HG02884 (cell line): ENCODE data around the gene SELENOP.
"Not testable (repeated sequence)": the region's sequence is repeated elsewhere in the genome, so short reads cannot be mapped to it uniquely, and the experiment has no call there.

ENCODE experiments used
- ATAC-seq: cut with Tn5 transposase; IDR thresholded peaks from one replicate; pipeline ENCODE4 v1.9.1; 2021; ENCODE audit warnings: mild to moderate bottlenecking, moderate library complexity; ENCODE audit not compliant: unreplicated experiment

The SELENOP gene, protein sequence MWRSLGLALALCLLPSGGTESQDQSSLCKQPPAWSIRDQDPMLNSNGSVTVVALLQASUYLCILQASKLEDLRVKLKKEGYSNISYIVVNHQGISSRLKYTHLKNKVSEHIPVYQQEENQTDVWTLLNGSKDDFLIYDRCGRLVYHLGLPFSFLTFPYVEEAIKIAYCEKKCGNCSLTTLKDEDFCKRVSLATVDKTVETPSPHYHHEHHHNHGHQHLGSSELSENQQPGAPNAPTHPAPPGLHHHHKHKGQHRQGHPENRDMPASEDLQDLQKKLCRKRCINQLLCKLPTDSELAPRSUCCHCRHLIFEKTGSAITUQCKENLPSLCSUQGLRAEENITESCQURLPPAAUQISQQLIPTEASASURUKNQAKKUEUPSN

GRCh38 chr5:42811591-42812446 is at the start of gene SELENOP:
Gene SELENOP (minus strand): TSS chr5:42811892. CDS start chr5:42808353, 3,539 bp downstream.
- no peak for ATAC-seq

- ATAC-seq: no peak
Observed at GRCh38 chr5:42858687-42859086, 47.0 kb upstream of the SELENOP start.

- no peak for ATAC-seq
Observed at GRCh38 chr5:42858031-42858643, 46.4 kb upstream of the SELENOP start.

GRCh38 chr5:42855811-42856210 is 44.1 kb upstream of the SELENOP start:
- no peak for ATAC-seq

- ATAC-seq: no peak
Observed at GRCh38 chr5:42855386-42855785, 43.7 kb upstream of the SELENOP start.

DNA sequence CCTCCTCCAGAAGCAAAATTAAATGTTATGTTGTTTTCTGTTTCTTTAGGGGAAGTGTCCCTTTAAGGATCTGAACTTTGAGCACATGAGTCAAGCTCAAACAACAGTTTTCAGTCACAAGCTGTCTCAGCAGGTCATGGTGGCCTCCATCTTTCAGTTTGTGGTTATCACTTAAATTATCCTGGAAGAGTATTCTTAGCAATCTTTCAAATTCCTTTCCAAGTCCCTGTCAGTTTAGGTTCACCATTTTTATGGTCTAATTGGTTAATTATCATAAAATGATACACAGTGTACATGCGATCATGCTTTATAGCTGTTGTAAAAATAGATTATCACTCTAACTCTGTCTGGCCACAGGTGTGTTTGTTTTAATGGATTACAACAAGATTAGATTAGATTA is 43.1 kb upstream of the SELENOP start:
- ATAC-seq: no peak

DNA sequence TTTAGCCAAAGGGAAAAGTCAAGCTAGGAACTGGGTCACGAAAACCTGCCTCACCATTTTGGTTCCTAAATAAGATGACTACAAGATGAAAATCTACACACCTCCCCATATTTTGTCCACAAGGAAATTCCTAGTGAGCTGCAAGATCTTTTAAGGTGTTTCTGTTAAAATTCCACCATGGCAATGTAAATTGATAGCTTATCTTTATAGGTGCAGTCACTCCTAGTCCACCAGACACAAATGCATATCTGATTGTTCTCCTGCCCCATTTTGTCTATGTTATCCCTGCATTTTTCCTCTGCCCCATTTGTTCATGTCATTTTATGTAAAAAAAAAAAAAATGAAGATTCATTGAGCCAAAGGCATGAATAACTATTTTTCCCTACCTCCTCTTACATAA is 41.1 kb upstream of the SELENOP start:
- no peak for ATAC-seq

GRCh38 chr5:42851481-42851880 is 39.8 kb upstream of the SELENOP start:
- ATAC-seq: no peak

DNA sequence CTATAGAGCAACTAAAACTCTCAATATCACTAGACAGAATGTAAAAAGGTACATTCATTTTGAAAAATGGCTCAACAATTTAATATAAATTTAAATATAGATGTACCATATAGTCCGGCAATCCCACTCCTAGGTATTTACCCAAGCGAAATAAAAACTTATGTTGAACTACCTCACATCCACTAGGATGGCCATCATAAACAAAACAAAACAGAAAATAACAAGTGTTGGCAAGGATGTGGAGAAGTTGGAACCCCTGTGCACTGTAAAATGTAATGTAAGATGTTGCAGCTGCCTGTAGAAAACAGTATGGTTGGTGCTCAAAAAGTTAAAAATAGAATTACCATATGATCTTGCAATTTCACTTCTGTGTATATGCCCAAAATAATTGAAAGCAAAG is 36.9 kb upstream of the SELENOP start:
- ATAC-seq: no peak

DNA sequence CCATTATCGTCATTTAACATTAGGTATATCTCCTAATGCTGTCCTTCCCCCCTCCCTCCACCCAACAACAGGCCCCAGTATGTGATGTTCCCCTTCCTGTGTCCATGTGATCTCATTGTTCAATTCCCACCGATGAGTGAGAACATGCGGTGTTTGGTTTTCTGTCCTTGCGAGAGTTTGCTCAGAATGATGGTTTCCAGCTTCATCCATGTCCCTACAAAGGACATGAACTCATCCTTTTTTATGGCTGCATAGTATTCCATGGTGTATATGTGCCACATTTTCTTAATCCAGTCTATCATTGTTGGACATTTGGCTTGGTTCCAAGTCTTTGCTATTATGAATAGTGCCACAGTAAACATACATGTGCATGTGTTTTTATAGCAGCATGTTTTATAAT is 32.7 kb upstream of the SELENOP start:
- not testable (repeated sequence) for ATAC-seq

- no peak for ATAC-seq
Observed at GRCh38 chr5:42843675-42844292, 32.1 kb upstream of the SELENOP start.

GRCh38 chr5:42842921-42843641 is 31.4 kb upstream of the SELENOP start:
- no peak for ATAC-seq

GRCh38 chr5:42840842-42841567 is 29.3 kb upstream of the SELENOP start:
- ATAC-seq: no peak

DNA sequence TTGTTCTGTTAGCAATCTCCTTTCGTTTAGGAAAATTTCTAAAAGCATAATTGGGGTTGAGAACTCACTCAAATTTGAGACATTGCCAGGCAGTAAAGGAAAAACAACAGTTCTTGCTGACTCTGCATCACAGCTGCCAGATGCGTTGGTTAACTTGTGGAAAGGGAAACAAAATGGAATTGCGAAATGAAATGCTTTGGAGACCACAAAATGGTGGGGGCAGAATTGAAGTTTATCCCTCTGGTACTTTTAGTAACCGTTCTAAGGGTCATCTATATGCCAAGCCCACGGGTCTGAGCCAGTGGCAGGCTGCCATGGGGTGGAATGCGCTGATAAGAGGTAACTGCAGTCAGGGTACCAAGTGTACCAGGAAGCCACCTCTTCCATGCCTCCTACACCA is 28.6 kb upstream of the SELENOP start:
- no peak for ATAC-seq

DNA sequence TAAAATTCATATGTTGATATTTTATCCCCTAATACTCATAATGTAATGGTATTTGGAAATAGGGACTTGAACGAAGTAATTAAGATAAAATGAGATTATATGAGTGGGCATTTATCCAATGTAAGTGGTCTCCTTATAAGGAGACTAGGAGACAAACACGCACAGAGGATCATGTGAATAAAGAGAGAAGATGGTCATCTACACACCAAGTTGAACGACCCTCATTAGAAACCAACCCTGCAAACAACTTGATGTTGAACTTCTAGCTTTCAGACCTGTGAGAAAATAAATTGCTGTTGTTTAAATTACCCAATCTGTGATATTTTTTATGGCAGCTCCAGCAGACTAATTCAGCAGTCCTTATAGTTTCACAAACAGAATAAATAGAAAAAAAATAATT is 27.5 kb upstream of the SELENOP start:
- no peak for ATAC-seq

- no peak for ATAC-seq
Observed at GRCh38 chr5:42837601-42838000, 25.9 kb upstream of the SELENOP start.

- ATAC-seq: no peak
Observed at GRCh38 chr5:42836070-42836769, 24.5 kb upstream of the SELENOP start.

GRCh38 chr5:42832060-42832459 is 20.4 kb upstream of the SELENOP start:
- no peak for ATAC-seq

DNA sequence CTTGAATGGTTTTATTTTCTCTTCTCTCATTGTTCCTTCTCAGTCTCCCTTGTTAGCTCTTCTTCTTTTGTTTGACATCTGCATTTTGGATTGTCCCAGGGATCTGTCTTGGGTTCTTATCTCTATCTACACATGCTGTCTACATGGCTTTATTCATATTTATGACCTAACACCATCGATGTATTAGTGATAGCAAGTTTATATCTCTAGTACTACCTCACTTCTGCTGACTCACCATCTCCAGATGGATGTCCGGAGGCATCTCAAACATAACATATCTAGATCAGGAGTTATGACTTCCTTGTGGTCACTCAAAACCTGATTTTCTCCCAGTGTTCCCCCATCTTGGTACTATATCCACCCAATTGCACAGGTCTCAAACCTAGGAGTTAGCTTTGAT is 19.2 kb upstream of the SELENOP start:
- ATAC-seq: no peak
